SK-N-SH treated with all-trans-retinoic acid at 6 μM for 48 hours (cell line): ENCODE measurements around the gene ADARB2.

Experiments
- ATAC-seq: fragments of 200-7000 bp; cut with Tn5 transposase; 3 replicates; pipeline ENCODE4 v1.9.1; 2020; ENCODE audit warnings: mild to moderate bottlenecking, moderate library complexity
- ARNTL ChIP-seq: fragments of 450-650 bp; formaldehyde crosslinking; IDR thresholded peaks from 2 replicates; pipeline ENCODE4 v1.5.0; 2020; ENCODE audit warnings: low read depth, mild to moderate bottlenecking, moderate library complexity, borderline replicate concordance
- BACH2 ChIP-seq: fragments of 250-450 bp; sonication (Bioruptor Pico); IDR thresholded peaks from 2 replicates; pipeline ENCODE4 v1.9.0; 2021; ENCODE audit warnings: mild to moderate bottlenecking, borderline replicate concordance
- CREB5 ChIP-seq: fragments of 250-450 bp; sonication (Bioruptor Pico); IDR thresholded peaks from 2 replicates; pipeline ENCODE4 v1.5.1; 2020; ENCODE audit warnings: low read depth, mild to moderate bottlenecking, moderate library complexity
- CSDC2 ChIP-seq: fragments of 250-450 bp; sonication (Bioruptor Pico); IDR thresholded peaks from 2 replicates; pipeline ENCODE4 v1.5.0; 2020; ENCODE audit warnings: mild to moderate bottlenecking, moderate library complexity
- CSRNP3 ChIP-seq: fragments of 250-450 bp; sonication (Bioruptor Pico); IDR thresholded peaks from 2 replicates; pipeline ENCODE4 v1.5.1; 2021; ENCODE audit warnings: mild to moderate bottlenecking, moderate library complexity
- GLIS3 ChIP-seq: fragments of 250-450 bp; sonication (Bioruptor Pico); IDR thresholded peaks from 2 replicates; pipeline ENCODE4 v1.5.0; 2020; ENCODE audit warnings: mild to moderate bottlenecking, moderate library complexity
- ISL1 ChIP-seq: fragments of 250-450 bp; sonication (Bioruptor Pico); IDR thresholded peaks from 2 replicates; pipeline ENCODE4 v2.1.2; 2022; ENCODE audit warnings: mild to moderate bottlenecking, moderate library complexity
- OSR1 ChIP-seq: fragments of 250-450 bp; sonication (Bioruptor Pico); IDR thresholded peaks from 2 replicates; pipeline ENCODE4 v1.8.0; 2022; ENCODE audit warnings: moderate library complexity, mild to moderate bottlenecking, inconsistent platforms
- PATZ1 ChIP-seq: fragments of 250-450 bp; sonication (Bioruptor Pico); IDR thresholded peaks from 2 replicates; pipeline ENCODE4 v1.8.0; 2020; ENCODE audit warnings: mild to moderate bottlenecking, moderate library complexity, borderline replicate concordance
- PPARA ChIP-seq: fragments of 250-450 bp; sonication (Bioruptor Pico); IDR thresholded peaks from 2 replicates; pipeline ENCODE4 v1.5.0; 2020; ENCODE audit warnings: mild to moderate bottlenecking, borderline replicate concordance
- RARB ChIP-seq: fragments of 250-450 bp; sonication (Bioruptor Pico); IDR thresholded peaks from 2 replicates; pipeline ENCODE4 v1.8.0; 2021; ENCODE audit warnings: mild to moderate bottlenecking, moderate library complexity
- SNAI2 ChIP-seq: fragments of 250-450 bp; sonication (Bioruptor Pico); IDR thresholded peaks from 2 replicates; pipeline ENCODE4 v1.5.0; 2020; ENCODE audit warnings: mild to moderate bottlenecking, moderate library complexity
- TCF4 ChIP-seq: fragments of 250-450 bp; sonication (Bioruptor Pico); IDR thresholded peaks from 2 replicates; pipeline ENCODE4 v1.8.0; 2021; ENCODE audit warnings: mild to moderate bottlenecking, moderate library complexity, borderline replicate concordance
- TOX ChIP-seq: fragments of 250-450 bp; sonication (Bioruptor Pico); IDR thresholded peaks from 2 replicates; pipeline ENCODE4 v1.8.0; 2021; ENCODE audit warnings: mild to moderate bottlenecking, moderate library complexity, borderline replicate concordance
- TSHZ2 ChIP-seq: fragments of 250-450 bp; sonication (Bioruptor Pico); IDR thresholded peaks from 2 replicates; pipeline ENCODE4 v1.5.0; 2020; ENCODE audit warnings: mild to moderate bottlenecking, moderate library complexity
- ZC3H10 ChIP-seq: fragments of 250-450 bp; sonication (Bioruptor Pico); IDR thresholded peaks from 2 replicates; pipeline ENCODE4 v1.5.1; 2021; ENCODE audit warnings: mild to moderate bottlenecking, moderate library complexity
- ZFP3 ChIP-seq: fragments of 250-450 bp; sonication (Bioruptor Pico); IDR thresholded peaks from 2 replicates; pipeline ENCODE4 v1.5.0; 2020; ENCODE audit warnings: mild to moderate bottlenecking, moderate library complexity
- ZFP30 ChIP-seq: fragments of 450-650 bp; formaldehyde crosslinking; IDR thresholded peaks from 2 replicates; pipeline ENCODE4 v1.5.0; 2022; ENCODE audit warnings: mild to moderate bottlenecking, moderate library complexity
- ZNF565 ChIP-seq: fragments of 450-650 bp; formaldehyde crosslinking; conservative IDR thresholded peaks from 2 replicates; pipeline ENCODE4 v1.5.0; 2020; ENCODE audit warnings: low read depth, mild to moderate bottlenecking, moderate library complexity
- ZNF70 ChIP-seq: fragments of 450-650 bp; formaldehyde crosslinking; IDR thresholded peaks from 2 replicates; pipeline ENCODE4 v1.5.0; 2020; ENCODE audit warnings: mild to moderate bottlenecking, moderate library complexity
- ZNF8 ChIP-seq: fragments of 450-650 bp; formaldehyde crosslinking; IDR thresholded peaks from 2 replicates; pipeline ENCODE4 v1.5.0; 2020; ENCODE audit warnings: mild to moderate bottlenecking, moderate library complexity

The ADARB2 gene

GRCh38 chr10:1660386-1660785 is 76.9 kb downstream of the ADARB2 start:
- TF ChIP-seq ZFP30 (no peak), TOX (CRISPR knock-in tag) (no peak), OSR1 (no peak), CREB5 (no peak), TCF4 (CRISPR knock-in tag) (no peak), PATZ1 (no peak), RARB (CRISPR knock-in tag) (no peak), ZNF8 (CRISPR knock-in tag) (no peak), ZC3H10 (CRISPR knock-in tag) (no peak), GLIS3 (CRISPR knock-in tag) (no peak), ARNTL (CRISPR knock-in tag) (no peak), ZNF565 (CRISPR knock-in tag) (no peak), CSDC2 (no peak), ZFP3 (CRISPR knock-in tag) (no peak), BACH2 (no peak), SNAI2 (CRISPR knock-in tag) (no peak)
- TF ChIP-seq, all 23 proteins: peak for 0
- ATAC-seq, result no peak

- TF ChIP-seq BACH2 (no peak), TCF4 (CRISPR knock-in tag) (no peak), ZNF70 (CRISPR knock-in tag) (no peak), ISL1 (CRISPR knock-in tag) (no peak)
- no peak for ATAC-seq
Measured at GRCh38 chr10:1659221-1659791, 78.0 kb downstream of the ADARB2 start.

- no peak for ATAC-seq
- no peak for TF ChIP-seq BACH2
- TF ChIP-seq CSDC2, result no peak
- no peak for TF ChIP-seq ZFP3 (CRISPR knock-in tag)
- no peak for TF ChIP-seq OSR1
- TF ChIP-seq ISL1 (CRISPR knock-in tag), result no peak
Measured at GRCh38 chr10:1658658-1659057, 78.7 kb downstream of the ADARB2 start.

GRCh38 chr10:1657479-1657878 is 79.8 kb downstream of the ADARB2 start:
- ATAC-seq, result no peak
- TF ChIP-seq TSHZ2 (CRISPR knock-in tag), result no peak
- no peak for TF ChIP-seq TOX (CRISPR knock-in tag)

- no peak for TF ChIP-seq PPARA (CRISPR knock-in tag)
- TF ChIP-seq CSRNP3 (CRISPR knock-in tag), result no peak
- no peak for TF ChIP-seq ZFP30
- no peak for TF ChIP-seq CREB5
- TF ChIP-seq ZNF8 (CRISPR knock-in tag), result no peak
- no peak for TF ChIP-seq ARNTL (CRISPR knock-in tag)
- no peak for TF ChIP-seq TSHZ2 (CRISPR knock-in tag)
- TF ChIP-seq ZC3H10 (CRISPR knock-in tag), result no peak
- TF ChIP-seq ZFP3 (CRISPR knock-in tag), result no peak
- TF ChIP-seq GLIS3 (CRISPR knock-in tag), result no peak
- no peak for ATAC-seq
Measured at GRCh38 chr10:1655367-1655766, 82.0 kb downstream of the ADARB2 start.
